HCT116 (cell line): ENCODE measurements around the gene SRGAP2C.
"Not testable (repeated sequence)": the region's sequence is repeated elsewhere in the genome, so short reads cannot be mapped to it uniquely, and the experiment has no call there.

Experiments used
- ELF1 ChIP-seq: IDR thresholded peaks from 2 replicates; pipeline ENCODE4 v1.6.1; 2012; ENCODE audit warnings: low read depth, borderline replicate concordance
- POLR2A ChIP-seq: IDR thresholded peaks from 2 replicates; pipeline ENCODE4 v1.7.0; 2011; ENCODE audit warnings: borderline replicate concordance; ENCODE audit not compliant: insufficient read depth, insufficient read length; ENCODE audit errors: extremely low read depth
- TF ChIP-seq, protein P1 (sequence below), 3 experiments: fragments of 200-600 bp in 1 of 3; sonication (generic) in 1 of 3; IDR thresholded peaks in 2 of 3; conservative IDR thresholded peaks in 1 of 3; 2 replicates each; pipeline ENCODE4 v1.5.1; 2012 to 2017; ENCODE audit warnings: low read depth in 2 of 3, low read length in 2 of 3, antibody characterized with exemption in 1 of 3, borderline replicate concordance in 1 of 3, control low read depth in 1 of 3, mild to moderate bottlenecking in 1 of 3, mixed read lengths in 1 of 3, mixed run types in 1 of 3, moderate library complexity in 1 of 3; ENCODE audit not compliant: insufficient read depth in 1 of 3

DNA sequence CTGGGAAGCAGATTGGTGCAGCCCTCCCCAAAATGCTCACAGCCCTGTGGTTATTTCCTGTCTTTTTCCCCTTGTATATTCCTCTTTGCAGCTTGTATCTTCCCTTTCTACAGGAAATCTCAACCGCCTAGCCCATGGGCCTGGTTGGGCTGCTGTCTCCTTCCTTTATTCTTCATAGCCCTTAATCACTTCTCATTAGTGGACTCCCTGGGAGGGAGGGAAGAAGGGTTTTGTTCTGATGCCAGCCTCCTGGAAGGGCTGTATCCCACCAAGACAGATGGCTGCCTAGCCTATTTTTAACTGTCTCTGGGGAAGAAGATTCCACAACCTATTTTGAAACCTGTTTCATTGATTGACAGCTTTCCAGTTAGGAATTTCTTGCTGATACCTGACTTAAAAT is 31.9 kb downstream of the SRGAP2C start:
- TF ChIP-seq, protein P1, sequence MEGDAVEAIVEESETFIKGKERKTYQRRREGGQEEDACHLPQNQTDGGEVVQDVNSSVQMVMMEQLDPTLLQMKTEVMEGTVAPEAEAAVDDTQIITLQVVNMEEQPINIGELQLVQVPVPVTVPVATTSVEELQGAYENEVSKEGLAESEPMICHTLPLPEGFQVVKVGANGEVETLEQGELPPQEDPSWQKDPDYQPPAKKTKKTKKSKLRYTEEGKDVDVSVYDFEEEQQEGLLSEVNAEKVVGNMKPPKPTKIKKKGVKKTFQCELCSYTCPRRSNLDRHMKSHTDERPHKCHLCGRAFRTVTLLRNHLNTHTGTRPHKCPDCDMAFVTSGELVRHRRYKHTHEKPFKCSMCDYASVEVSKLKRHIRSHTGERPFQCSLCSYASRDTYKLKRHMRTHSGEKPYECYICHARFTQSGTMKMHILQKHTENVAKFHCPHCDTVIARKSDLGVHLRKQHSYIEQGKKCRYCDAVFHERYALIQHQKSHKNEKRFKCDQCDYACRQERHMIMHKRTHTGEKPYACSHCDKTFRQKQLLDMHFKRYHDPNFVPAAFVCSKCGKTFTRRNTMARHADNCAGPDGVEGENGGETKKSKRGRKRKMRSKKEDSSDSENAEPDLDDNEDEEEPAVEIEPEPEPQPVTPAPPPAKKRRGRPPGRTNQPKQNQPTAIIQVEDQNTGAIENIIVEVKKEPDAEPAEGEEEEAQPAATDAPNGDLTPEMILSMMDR (IDR thresholded peaks at IDR 0.05 in 2 of 3, conservative IDR thresholded peaks at IDR 0.05 in 1 of 3; ENCODE audit: borderline replicate concordance in 1 of 3, insufficient read depth in 1 of 3, low read depth in 2 of 3, low read length in 2 of 3), result not testable (repeated sequence)
- not testable (repeated sequence) for TF ChIP-seq POLR2A, ELF1
